ENCODE results near the gene MDK.

MDK gene

DNA sequence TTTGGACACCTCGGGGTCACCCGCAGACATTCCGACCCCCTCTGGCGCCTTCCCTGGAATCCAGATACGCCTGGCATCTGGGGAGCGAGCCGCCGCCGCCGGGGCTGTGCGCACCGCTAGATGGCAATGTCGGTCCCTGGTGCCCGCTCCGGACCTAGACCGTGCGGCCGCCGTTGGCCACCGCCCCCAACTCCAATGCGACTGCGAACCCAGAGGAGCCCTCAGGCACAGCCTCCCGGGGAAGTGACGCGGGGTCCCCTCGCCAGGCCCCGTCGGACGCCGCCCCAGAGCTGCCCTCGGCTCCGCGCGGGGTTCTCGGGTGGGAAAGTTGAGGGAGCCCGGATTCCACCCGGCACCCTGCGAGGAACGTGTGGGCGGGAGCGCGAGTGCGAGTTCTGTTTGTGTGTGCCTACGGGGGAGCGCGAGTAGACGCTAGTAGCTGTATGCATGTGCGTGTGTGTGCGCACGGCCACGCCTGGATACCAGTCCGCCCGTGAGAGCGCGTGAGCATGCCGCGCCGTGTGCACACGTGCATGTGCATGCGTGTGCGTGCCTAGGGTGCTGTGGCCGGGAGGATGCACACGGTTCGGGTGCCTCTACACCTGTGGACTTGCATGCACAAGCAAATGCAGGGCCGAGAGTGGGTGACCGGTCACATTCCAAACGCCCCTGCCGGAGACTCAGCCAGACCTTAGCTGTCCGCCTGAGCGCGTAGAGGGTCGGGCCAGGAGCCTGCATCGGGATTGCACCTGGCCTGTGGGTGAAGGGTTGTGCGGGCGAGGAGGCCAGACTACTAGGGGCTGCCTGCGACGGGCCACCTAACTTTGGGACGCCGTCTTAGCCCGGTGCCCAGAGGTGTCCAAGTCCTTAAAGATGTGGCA is 8.2 kb downstream of the MDK start:
- Histone ChIP-seq H3K27ac (no peak overlapping the region), H3K27me3 (peaks cover 77 to 95% (median 88%) of the 10 kb centered on the region in 11 experiments), H4K20me1 (peaks cover 10 to 88% (median 65%) of the 10 kb centered on the region in 11 experiments; a peak in 19 of 22 replicates), H3K36me3 (no peaks in the 10 kb centered on the region), H3K9me3 (replicated peaks in 1 of 11) (no peaks in the 10 kb centered on the region), H3K9ac (no peak overlapping the region; a peak in 2 of 22 replicates), H3K4me3 (peak overlapping the region; percentile 43 to 71 (median 58); a peak in 19 of 20 replicates), H3K4me2 (peak overlapping the region; percentile 69 to 97 (median 91)), H3K4me1 (peaks cover 15 to 54% (median 42%) of the 10 kb centered on the region in 10 experiments; a peak in 19 of 20 replicates)
- no peak for TF ChIP-seq Cebpa-rat (IDR thresholded peaks at IDR 0.05)

DNA sequence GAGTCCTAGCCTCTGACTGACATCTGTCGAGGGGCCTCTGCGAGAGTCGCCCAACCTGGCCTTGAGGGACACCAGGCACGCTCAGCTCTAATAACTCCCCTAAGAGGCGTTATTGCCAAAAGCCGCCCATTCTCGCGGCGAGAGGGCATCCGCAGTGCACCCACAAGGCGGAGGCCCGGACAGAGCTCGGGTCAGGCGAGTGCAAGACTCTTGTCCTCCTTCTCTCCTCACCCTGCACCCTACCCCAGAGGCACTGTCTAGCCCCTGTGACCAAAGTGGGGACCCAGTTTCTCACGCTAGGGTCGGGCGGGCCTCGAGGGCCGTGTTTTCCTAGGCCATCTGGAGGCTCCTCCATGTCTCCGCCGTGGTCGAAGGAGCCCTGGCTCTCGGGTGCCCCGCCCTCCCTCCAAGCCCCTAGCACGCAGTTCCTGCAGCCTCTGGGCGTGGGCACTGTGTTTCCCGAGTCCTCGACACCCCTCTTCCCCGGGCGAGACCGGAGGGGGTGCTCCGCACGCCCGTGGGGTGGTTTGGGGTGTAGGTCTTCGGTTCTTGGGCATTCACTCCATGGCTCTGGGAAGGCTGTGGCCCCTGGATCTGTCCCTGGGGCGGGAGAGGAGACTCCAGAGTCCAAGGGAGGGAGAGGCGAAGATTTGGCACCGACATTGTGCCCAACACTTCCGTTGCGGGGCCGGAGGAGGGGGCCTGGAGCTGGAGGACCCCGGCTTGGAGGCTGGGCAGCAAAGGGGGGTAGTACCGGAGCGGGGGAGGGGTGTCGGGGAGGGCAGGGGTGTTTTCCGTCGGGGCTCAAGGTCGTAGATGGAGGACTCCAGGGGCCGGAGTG is 9.1 kb downstream of the MDK start:
- H3K4me3 ChIP-seq = peak overlapping the region in 5 of 10 experiments; percentile 57 to 71 (median 59); a peak in 6 of 20 replicates
- H3K4me2 ChIP-seq = peak overlapping the region; percentile 69 to 97 (median 91); a peak in 16 of 22 replicates
- H3K4me1 ChIP-seq = peaks cover 15 to 54% (median 42%) of the 10 kb centered on the region in 10 experiments; a peak in 19 of 20 replicates
- H3K9ac ChIP-seq = no peak overlapping the region
- peaks cover 10 to 93% (median 73%) of the 10 kb centered on the region in 11 experiments; a peak in 20 of 22 replicates for H4K20me1 ChIP-seq
- H3K27ac ChIP-seq = no peak overlapping the region
- H3K36me3 ChIP-seq = peaks cover 0 to 2% (median under 1%) of the 10 kb centered on the region in 11 experiments; a peak in 6 of 22 replicates
- H3K27me3 ChIP-seq = peaks cover 77 to 89% (median 85%) of the 10 kb centered on the region in 11 experiments
- no peak for TF ChIP-seq Cebpa-rat (IDR thresholded peaks at IDR 0.05)
- H3K9me3 ChIP-seq (replicated peaks in 1 of 11) = no peaks in the 10 kb centered on the region

- no peak overlapping the region for H3K27ac ChIP-seq
- peaks cover 14 to 98% (median 79%) of the 10 kb centered on the region in 11 experiments; a peak in 20 of 22 replicates for H4K20me1 ChIP-seq
- H3K4me3 ChIP-seq = peak overlapping the region; percentile 37 to 68 (median 50); a peak in 18 of 20 replicates
- no peaks in the 10 kb centered on the region for H3K9me3 ChIP-seq (replicated peaks in 1 of 11)
- peaks cover 0 to 8% (median 6%) of the 10 kb centered on the region in 11 experiments; a peak in 12 of 22 replicates for H3K36me3 ChIP-seq
- peaks cover 15 to 54% (median 42%) of the 10 kb centered on the region in 10 experiments; a peak in 19 of 20 replicates for H3K4me1 ChIP-seq
- peaks cover 73 to 83% (median 79%) of the 10 kb centered on the region in 11 experiments for H3K27me3 ChIP-seq
- H3K9ac ChIP-seq = no peak overlapping the region
- peak overlapping the region; percentile 74 to 89 (median 79) for H3K4me2 ChIP-seq
- no peak for TF ChIP-seq Cebpa-rat (IDR thresholded peaks at IDR 0.05)
Observed at GRCh38 chr11:46391186-46391577, 9.7 kb downstream of the MDK start.

- Histone ChIP-seq H3K4me3 (peak within 1 kb of the TSS; percentile 37 to 68 (median 50); a peak in 18 of 20 replicates), H3K4me2 (peak within 1 kb of the TSS; percentile 74 to 89 (median 79)), H3K9me3 (replicated peaks in 1 of 11) (no peaks in the 10 kb centered on the region), H4K20me1 (peaks cover 17 to 98% (median 80%) of the 10 kb centered on the region in 11 experiments; a peak in 20 of 22 replicates), H3K27me3 (peaks cover 67 to 77% (median 73%) of the 10 kb centered on the region in 11 experiments), H3K9ac (no peak within 1 kb of the TSS), H3K27ac (no peak within 1 kb of the TSS), H3K36me3 (peaks cover 4 to 15% (median 11%) of the 10 kb centered on the region in 11 experiments; a peak in 20 of 22 replicates), H3K4me1 (peaks cover 15 to 54% (median 42%) of the 10 kb centered on the region in 10 experiments; a peak in 19 of 20 replicates)
- TF ChIP-seq Cebpa-rat (IDR thresholded peaks at IDR 0.05) = no peak
Observed at GRCh38 chr11:46391578-46392420, 10.3 kb downstream of the MDK start, which contains the start of gene CHRM4. CHRM4 (minus strand) TSS chr11:46391776; CDS start chr11:46386557, 5,219 bp downstream.

GRCh38 chr11:46392421-46393230 is 11.2 kb downstream of the MDK start:
- peaks cover 59 to 69% (median 65%) of the 10 kb centered on the region in 11 experiments for H3K27me3 ChIP-seq
- peaks cover 15 to 50% (median 39%) of the 10 kb centered on the region in 10 experiments; a peak in 19 of 20 replicates for H3K4me1 ChIP-seq
- TF ChIP-seq Cebpa-rat (IDR thresholded peaks at IDR 0.05) = no peak
- peaks cover 12 to 23% (median 19%) of the 10 kb centered on the region in 11 experiments for H3K36me3 ChIP-seq
- no peak overlapping the region for H3K9ac ChIP-seq
- no peaks in the 10 kb centered on the region for H3K9me3 ChIP-seq (replicated peaks in 1 of 11)
- no peak overlapping the region for H3K27ac ChIP-seq
- peak overlapping the region in 5 of 10 experiments; percentile 30 to 50 (median 37); a peak in 6 of 20 replicates for H3K4me3 ChIP-seq
- H3K4me2 ChIP-seq = peak overlapping the region; percentile 27 to 88 (median 78)
- H4K20me1 ChIP-seq = peaks cover 17 to 99% (median 81%) of the 10 kb centered on the region in 11 experiments; a peak in 20 of 22 replicates

GRCh38 chr11:46393231-46393616 is 11.8 kb downstream of the MDK start:
- H3K4me2 ChIP-seq = peak overlapping the region in 8 of 11 experiments; percentile 27 to 88 (median 78); a peak in 14 of 22 replicates
- H3K9ac ChIP-seq = no peak overlapping the region
- H3K27me3 ChIP-seq = peaks cover 53 to 63% (median 59%) of the 10 kb centered on the region in 11 experiments
- TF ChIP-seq Cebpa-rat (IDR thresholded peaks at IDR 0.05) = no peak
- H3K27ac ChIP-seq = no peak overlapping the region
- H3K4me1 ChIP-seq = peaks cover 11 to 44% (median 33%) of the 10 kb centered on the region in 10 experiments; a peak in 18 of 20 replicates
- H4K20me1 ChIP-seq = peaks cover 17 to 99% (median 78%) of the 10 kb centered on the region in 11 experiments; a peak in 20 of 22 replicates
- H3K9me3 ChIP-seq (replicated peaks in 1 of 11) = no peaks in the 10 kb centered on the region
- H3K4me3 ChIP-seq = no peak overlapping the region
- H3K36me3 ChIP-seq = peaks cover 18 to 29% (median 25%) of the 10 kb centered on the region in 11 experiments

GRCh38 chr11:46393759-46394158 is 12.3 kb downstream of the MDK start:
- Histone ChIP-seq H3K9ac (no peak overlapping the region), H4K20me1 (peaks cover 17 to 97% (median 74%) of the 10 kb centered on the region in 11 experiments; a peak in 20 of 22 replicates), H3K9me3 (replicated peaks in 1 of 11) (no peaks in the 10 kb centered on the region), H3K4me3 (no peak overlapping the region), H3K27ac (no peak overlapping the region), H3K27me3 (peaks cover 47 to 57% (median 53%) of the 10 kb centered on the region in 11 experiments), H3K4me2 (no peak overlapping the region), H3K4me1 (peaks cover 10 to 40% (median 28%) of the 10 kb centered on the region in 10 experiments; a peak in 18 of 20 replicates), H3K36me3 (peaks cover 20 to 34% (median 28%) of the 10 kb centered on the region in 11 experiments)
- TF ChIP-seq Cebpa-rat (IDR thresholded peaks at IDR 0.05) = no peak

All from BLaER1 treated with 17β-estradiol and CSF1 and Interleukin-3, amounts not matched to agents 10 nM and 100 nM (cell line).